Activated T-cell treated with anti-CD3 and anti-CD28 coated beads for 1 hour (primary cell): Measurements from ENCODE around the gene TREML1.
"Not testable (repeated sequence)": the region's sequence is repeated elsewhere in the genome, so short reads cannot be mapped to it uniquely, and the experiment has no call there.

Experiments
- DNase-seq: peaks from one replicate; pipeline ENCODE4 v3.0.0-alpha.2; 2020; ENCODE audit warnings: low read depth

The TREML1 gene

DNA sequence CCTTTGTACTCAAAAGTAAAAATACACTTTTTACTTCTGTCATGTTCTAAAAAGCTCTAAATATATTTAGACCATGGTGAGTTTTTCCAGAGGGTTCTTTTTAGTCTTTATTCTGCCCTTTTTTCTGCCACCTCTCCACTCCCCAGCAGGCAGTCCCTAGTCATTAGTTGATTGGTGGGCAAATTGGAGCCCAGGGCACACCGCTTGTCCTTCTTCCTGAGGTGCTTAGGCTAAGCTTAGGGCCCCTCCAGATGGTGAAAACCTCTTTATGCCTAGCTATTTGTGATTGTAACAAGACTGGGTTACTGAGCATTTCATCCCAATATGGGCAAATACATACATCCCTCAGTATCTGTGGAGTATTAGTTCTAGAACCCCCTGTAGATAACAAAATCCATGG is 6.2 kb downstream of the TREML1 start:
- no peak for DNase-seq

DNA sequence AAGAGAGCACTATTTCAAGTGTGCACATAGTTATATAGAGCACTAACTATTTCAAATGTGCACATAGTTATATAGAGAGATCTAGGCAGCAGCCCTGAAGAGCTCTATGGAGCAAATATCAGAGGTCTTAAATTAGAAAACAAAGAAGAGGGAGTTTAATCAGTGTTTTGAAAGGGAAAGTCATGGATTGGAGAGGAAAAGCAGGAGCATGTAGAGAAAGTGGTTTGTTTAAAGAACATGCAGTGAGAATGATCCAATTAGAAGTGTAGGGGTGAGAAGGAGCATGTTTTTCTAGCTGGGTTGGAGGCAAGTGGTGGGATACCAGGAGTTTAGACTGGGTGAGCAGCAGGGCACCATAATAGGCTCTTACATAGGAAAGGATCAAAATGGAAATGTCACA is 17.2 kb downstream of the TREML1 start:
- no peak for DNase-seq

DNA sequence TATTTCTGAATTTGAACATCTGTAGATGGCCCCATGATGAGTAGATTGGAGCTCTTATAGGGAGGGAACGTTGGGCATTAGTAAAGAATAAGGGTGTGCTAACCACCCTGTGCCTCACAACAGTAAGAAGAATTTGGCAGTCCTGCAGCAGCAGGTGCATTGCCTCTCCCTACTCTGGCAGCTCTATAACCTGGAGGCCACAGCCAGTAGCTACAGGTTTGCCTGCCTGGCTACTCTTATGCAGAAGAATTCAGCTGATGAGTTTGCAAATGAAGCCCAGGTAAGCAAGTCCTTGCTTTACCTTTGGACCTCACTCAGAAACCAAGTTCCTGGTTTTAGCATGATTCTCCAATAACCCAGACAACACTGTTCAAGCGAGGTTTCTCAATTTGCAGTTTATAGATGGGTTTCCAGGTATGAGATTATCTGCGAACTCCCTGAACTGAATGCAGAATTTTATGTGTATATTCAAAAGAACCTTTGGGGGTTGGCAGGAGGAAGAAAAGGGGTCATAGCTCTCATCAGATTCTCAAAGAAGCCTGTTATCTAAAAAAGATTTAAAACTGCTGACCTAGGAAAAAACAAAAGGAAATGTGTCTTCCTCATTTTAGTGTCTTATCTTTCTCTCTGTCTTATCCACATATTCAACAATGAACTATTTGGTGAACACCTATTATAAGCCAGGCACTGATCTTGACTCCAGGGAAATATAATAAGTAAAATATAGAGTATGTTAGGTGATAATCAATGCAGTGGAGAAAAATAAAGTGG is 18.9 kb downstream of the TREML1 start:
- no peak for DNase-seq

GRCh38 chr6:41132254-41132653 is 21.9 kb downstream of the TREML1 start:
- DNase-seq, result no peak

DNA sequence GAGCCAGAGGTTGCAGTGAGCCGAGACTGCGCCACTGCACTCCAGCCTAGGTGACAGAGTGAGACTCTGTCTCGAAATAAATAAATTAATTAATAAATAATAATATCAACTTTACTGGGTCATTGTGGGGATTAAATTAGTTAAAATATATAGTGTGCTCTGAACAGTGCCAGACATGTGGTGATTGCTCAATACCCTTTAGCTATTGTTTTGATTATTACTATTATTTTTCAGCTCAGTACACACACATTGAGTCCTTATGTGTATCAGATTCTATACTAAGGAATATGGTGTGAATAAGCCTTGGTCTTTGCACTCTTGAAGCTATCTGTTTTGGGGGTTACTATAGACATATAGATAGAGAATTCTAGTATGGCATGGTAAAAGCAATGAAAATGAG is 28.9 kb downstream of the TREML1 start:
- DNase-seq, result no peak

GRCh38 chr6:41122918-41123317 is 31.2 kb downstream of the TREML1 start:
- no peak for DNase-seq

DNA sequence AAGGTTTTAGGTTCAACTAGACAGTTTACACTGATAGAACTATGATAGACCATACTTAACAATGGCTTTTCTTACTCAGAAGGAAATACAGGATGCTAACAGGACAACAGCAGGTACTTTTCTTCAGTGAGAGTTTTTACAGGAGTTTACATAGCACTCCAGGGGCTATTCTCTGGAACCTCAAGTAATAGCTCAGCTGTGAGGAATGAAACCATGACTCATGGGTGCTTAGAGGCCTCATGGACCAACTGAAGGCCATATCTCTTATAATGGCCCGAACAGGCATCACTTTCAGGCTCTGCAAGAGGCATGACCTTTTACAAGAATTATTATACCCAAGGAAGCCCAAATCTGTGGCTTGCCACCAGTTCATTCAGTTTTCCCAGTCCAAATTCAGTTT is 31.8 kb downstream of the TREML1 start:
- no peak for DNase-seq

GRCh38 chr6:41120058-41120457 is 34.1 kb downstream of the TREML1 start:
- DNase-seq, result no peak

DNA sequence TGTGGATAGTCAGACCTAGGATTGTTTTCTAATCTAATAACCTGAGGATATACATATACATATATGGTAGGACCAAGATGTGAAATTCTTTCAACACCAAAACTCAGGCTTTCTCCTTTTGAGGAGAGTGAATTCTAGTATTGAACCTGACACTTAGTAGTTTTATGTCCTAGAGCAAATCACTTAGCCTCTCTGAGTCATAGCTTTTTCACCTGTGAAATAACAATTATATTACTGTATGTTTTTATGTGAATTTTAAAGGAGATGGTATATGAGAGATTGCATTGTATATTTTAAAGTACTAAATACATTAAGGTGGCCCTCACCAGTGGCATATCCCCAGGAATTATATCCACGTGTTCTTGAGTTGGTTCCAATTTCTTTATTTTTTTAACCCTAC is 34.6 kb downstream of the TREML1 start:
- no peak for DNase-seq

DNA sequence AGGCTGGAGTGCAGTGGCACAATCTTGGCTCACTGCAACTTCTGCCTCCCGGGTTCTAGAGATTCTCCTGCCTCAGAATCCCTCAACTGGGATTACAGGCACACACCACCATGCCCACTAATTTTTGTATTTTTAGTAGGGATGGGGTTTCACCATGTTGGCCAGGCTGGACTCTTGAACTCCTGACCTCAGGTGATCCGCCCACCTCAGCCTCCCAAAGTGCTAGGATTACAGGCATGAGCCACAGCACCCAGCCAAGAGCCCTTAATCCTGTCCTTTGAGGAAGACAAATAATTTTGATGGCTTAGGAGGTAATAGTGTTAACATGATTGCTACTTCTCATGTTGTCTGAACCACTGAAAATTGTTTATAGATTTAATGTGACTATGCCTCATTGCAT is 39.1 kb downstream of the TREML1 start:
- not testable (repeated sequence) for DNase-seq

DNA sequence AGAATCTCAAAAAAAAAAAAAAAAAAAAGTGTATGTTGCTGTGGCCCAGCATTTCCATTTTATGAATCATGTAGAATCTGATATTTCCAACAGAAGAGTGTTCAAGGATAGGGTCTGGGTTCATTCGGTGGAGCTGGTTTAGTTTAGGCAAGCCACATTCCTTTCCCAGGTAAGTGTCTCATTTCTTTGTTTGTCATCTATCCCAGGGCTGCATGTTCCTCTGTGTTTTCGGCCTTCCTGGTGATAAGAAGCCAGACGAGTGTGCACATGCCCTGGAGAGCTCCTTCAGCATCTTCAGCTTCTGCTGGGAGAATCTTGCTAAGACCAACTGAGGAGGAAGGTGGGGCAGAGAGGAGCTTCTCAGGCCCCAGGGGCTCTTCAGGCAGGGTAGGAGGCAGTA is 43.1 kb downstream of the TREML1 start:
- DNase-seq, result no peak

DNA sequence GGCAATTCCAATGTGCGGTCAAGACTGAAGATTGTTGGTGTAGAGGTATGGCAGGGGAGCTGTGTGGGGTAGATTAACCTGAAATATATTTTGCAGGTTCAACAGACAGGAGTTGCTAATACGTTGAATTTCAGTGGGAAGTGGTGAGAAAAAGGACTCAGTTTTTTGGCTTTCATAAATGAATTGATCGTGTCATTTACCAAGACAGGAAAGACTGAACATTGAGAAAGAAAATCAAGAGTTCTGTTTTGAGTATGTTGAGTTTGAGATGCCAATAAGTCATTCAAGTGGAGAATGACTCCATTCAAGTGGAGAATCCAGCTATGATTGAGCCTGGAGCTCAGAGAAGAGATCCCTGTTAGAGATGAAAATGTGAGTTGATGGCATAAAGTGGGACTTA is 50.3 kb downstream of the TREML1 start:
- no peak for DNase-seq

GRCh38 chr6:41100871-41101287 is 53.3 kb downstream of the TREML1 start:
- DNase-seq, result no peak
